IPS DF 4.7 (cell line): ENCODE results near the gene SPSB2.
A peak's percentile ranks its signal among the peaks of the same experiment; 100 is the strongest.
"Not testable (repeated sequence)": the region's sequence is repeated elsewhere in the genome, so short reads cannot be mapped to it uniquely, and the experiment has no call there.

Source experiments
- DNase-seq: peaks from one replicate; pipeline ENCODE4 v3.0.0-alpha.2; 2013; ENCODE audit warnings: low spot score; ENCODE audit errors: extremely low read depth

The SPSB2 gene, protein sequence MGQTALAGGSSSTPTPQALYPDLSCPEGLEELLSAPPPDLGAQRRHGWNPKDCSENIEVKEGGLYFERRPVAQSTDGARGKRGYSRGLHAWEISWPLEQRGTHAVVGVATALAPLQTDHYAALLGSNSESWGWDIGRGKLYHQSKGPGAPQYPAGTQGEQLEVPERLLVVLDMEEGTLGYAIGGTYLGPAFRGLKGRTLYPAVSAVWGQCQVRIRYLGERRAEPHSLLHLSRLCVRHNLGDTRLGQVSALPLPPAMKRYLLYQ

GRCh38 chr12:6873094-6874014 is at the start of gene SPSB2:
Gene SPSB2, minus strand, starts transcription at chr12:6873303. Its CDS starts 402 bp downstream, at chr12:6872901.
- DNase-seq = peak; percentile 98

GRCh38 chr12:6921996-6922946 is 49.2 kb upstream of the SPSB2 start:
- no peak for DNase-seq

GRCh38 chr12:6921539-6921938 is 48.4 kb upstream of the SPSB2 start:
- DNase-seq = no peak

DNA sequence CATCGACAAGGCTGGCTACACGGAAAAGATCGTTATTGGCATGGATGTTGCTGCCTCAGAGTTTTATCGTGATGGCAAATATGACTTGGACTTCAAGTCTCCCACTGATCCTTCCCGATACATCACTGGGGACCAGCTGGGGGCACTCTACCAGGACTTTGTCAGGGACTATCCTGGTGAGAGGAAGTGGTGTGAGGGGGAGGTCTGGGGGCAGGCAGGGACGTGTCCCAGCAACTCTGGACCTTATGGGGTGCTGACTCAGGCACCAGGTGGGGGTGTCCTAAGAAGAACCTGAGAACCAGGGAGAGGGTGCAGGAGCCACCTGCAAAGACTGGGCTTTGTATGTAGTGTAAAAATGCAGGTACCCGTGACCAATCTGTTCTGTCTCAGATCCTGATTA is 46.5 kb upstream of the SPSB2 start:
- no peak for DNase-seq

DNA sequence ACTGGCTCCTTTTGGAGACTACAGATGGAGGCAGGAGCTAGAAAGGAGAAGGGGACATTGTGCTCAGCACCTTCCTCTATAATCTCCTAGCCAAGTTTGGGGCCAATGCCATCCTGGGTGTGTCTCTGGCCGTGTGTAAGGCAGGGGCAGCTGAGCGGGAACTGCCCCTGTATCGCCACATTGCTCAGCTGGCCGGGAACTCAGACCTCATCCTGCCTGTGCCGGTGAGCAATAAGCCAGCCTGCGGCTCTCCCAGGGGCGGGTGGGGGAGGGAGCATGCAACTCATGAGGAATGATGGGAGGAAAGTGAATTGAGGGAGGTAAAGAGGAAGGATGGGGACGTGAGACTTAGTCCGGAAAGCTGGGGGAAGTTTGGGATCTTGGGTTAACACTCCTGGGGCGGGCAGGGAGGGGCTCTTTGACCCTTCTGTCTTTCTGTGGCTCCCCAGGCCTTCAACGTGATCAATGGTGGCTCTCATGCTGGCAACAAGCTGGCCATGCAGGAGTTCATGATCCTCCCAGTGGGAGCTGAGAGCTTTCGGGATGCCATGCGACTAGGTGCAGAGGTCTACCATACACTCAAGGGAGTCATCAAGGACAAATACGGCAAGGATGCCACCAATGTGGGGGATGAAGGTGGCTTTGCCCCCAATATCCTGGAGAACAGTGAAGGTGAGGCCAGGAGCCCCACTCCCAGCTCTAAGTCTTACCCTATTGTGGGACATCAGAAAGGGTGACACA is 44.6 kb upstream of the SPSB2 start:
- no peak for DNase-seq

GRCh38 chr12:6916426-6917200 is 43.5 kb upstream of the SPSB2 start:
- no peak for DNase-seq

DNA sequence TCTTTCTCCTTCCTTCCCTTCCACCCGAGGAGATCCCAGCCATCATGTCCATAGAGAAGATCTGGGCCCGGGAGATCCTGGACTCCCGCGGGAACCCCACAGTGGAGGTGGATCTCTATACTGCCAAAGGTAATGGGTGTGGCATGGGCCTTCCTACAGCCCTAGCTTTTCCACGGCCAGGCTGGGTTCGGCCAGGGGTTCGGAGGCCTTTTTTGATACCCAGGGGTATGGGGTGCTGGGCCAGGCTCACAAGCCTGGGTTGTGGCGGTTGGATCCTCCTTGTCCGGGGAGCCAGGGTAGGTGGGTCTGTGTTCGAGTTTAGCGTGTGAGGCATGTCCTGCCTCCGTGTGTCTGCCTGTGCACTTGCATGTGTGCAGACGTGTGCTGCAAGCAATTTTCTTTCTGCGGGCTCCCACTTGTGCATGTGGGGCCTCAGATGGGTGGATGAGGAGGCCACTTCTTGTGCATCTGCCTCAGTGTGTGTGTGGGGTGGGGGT is 42.7 kb upstream of the SPSB2 start:
- no peak for DNase-seq

DNA sequence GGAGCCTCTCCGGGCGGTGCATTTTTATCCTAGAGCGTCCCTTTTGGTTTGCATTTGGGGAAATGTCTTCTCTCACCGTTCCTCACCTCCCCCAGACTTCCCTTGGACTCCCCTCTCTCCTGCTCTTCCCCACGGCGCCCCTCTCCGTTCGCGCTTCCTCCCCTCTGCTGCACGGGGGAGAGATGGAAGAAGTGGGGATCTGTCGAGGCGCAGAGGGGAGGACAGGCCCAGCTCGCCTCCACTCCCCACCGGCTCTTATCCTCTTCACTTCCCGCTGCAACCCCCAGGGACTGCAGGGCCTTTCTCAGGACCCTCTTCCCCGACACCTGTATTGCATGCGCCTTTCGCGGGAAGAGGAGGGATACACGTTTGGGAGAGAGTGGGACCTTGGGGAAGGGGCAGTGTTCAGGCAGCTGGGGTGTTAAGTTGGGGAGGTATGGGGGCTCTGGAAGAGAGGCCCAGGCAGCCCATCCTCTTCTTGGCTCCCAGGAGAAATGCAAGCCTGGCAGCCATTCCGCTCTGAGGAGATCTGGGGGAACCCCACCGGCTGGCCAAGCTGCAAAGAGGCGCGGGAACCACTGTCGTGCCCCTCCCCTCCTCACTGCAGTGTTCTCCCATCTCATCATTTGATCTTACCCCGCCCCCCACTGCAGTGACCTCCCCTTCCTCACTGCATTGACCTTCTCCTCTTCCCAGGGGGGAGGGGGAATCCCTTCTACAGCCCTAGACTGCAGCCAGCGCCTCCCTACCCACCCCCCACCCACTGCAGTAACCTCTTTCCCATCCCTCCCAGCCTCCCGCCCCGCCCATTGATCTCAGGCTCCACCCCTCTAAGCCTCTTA is 42.1 kb upstream of the SPSB2 start:
- DNase-seq = no peak

GRCh38 chr12:6914246-6914946 is 41.3 kb upstream of the SPSB2 start, which contains the start of gene ENO2:
Gene ENO2, plus strand, starts transcription at chr12:6914580. Its CDS starts 1,253 bp downstream, at chr12:6915833.
- DNase-seq = no peak

DNA sequence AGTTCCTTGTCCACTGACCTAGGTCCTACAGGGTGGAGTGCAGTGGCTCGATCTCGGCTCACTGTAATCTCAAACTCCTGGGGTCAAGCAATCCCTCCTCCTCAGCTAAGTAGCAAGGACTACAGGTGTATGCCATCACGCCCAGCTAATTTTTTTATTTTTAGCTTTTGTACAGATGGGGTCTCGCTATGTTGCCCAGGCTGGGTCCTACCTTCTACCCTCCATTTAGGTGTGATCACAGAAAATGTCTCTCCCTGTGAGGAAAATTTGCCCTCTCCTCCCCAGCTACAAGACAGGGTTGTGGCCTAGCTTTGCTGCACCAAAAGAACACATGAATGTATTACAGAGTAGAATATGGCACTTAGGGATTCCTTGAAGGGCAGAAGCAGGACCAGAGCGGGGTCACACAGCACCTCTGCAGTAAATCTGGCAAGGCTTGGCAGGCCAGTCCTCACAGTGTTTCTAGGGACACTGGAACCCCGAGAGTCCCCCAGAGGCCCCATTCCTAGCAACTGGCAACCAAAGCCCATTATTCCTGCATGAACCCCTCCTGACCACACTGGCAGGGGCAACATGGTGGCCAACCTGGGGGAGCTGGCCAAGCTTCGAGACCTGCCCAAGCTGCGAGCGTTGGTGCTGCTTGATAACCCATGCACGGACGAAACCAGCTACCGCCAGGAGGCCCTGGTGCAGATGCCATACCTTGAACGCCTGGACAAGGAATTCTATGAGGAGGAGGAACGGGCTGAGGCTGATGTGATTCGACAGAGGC is 39.2 kb upstream of the SPSB2 start:
- no peak for DNase-seq

GRCh38 chr12:6909421-6910145 is 36.5 kb upstream of the SPSB2 start:
- no peak for DNase-seq

DNA sequence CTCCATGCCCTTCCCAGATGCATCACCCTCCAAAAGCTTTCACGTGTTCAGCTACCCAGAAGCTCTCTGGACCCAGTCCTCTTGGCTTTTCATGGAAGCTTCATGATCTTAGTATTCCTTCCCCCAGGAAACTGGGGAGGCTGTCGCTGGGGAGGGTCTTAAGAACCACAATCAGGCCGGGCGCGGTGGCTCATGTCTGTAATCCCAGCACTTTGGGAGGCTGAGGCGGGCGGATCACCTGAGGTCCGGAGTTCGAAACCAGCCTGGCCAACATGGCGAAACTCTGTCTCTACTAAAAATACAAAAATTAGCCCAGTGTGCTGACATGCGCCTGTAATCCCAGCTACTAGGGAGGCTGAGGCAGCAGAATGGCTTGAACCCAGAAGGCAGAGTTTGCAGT is 35.0 kb upstream of the SPSB2 start:
- DNase-seq = not testable (repeated sequence)

- DNase-seq = no peak
These were observed 32.4 kb upstream of the SPSB2 start for GRCh38 chr12:6905414-6906040.

GRCh38 chr12:6904280-6905276 is 31.5 kb upstream of the SPSB2 start, which contains the start of gene LRRC23:
Gene LRRC23, plus strand, starts transcription at chr12:6904822. Its CDS starts 812 bp downstream, at chr12:6905634.
- peak; percentile 99 for DNase-seq

- no peak for DNase-seq
These were observed 30.6 kb upstream of the SPSB2 start for GRCh38 chr12:6903722-6904121.
